ENCODE measurements around the gene ARHGAP32.

ARHGAP32 gene

DNA sequence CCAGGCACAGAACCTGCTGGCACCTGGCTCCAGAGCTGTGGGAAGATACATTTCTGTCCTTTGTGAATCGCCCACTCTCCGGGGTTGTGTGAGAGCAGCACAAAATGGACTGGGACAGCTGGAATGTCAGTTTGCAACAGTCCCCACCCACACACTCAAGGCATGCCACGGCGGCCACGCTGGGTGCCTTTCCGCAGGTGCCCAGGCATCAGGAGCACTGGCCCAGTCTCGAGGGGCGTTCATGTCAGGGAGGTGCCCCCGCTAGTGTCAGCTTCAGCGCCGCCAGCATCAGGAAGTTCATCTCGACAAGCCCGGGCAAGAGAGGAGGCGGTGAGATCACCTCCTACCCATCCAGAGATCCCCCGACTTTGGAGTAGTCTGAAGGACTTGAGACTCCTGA, 251.5 kb downstream of the ARHGAP32 start:
- H3K4me3 ChIP-seq (ENCODE audit: low read depth, low read length): no peak overlapping the region
- TF ChIP-seq, protein P1, sequence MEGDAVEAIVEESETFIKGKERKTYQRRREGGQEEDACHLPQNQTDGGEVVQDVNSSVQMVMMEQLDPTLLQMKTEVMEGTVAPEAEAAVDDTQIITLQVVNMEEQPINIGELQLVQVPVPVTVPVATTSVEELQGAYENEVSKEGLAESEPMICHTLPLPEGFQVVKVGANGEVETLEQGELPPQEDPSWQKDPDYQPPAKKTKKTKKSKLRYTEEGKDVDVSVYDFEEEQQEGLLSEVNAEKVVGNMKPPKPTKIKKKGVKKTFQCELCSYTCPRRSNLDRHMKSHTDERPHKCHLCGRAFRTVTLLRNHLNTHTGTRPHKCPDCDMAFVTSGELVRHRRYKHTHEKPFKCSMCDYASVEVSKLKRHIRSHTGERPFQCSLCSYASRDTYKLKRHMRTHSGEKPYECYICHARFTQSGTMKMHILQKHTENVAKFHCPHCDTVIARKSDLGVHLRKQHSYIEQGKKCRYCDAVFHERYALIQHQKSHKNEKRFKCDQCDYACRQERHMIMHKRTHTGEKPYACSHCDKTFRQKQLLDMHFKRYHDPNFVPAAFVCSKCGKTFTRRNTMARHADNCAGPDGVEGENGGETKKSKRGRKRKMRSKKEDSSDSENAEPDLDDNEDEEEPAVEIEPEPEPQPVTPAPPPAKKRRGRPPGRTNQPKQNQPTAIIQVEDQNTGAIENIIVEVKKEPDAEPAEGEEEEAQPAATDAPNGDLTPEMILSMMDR (IDR thresholded peaks at IDR 0.05; ENCODE audit: insufficient read depth, low read depth, low read length, missing control alignments): no peak
- DNase-seq (ENCODE audit: low read depth): no peak

DNA sequence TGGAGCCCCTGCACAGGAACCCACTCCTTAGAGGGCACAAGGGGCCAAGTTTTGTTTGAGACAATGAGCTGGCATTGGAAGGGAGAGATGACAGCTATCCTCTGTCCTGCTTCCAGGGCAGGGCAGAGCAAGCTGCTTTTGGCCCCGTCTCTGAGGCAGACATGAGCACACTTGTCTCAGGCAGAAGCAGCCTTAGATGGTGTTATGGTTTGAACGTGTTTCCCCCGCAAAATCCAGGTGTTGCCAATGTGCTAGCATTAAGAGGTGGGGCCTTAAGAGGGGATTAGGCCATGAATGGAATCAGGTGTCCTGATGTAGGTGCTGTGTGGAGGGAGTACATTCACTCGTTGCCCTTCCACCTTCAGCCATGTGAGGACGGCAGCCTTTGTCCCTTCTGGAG, 252.0 kb downstream of the ARHGAP32 start:
- TF ChIP-seq, protein P1 (IDR thresholded peaks at IDR 0.05; ENCODE audit: insufficient read depth, low read depth, low read length, missing control alignments): no peak
- no peak for DNase-seq (ENCODE audit: low read depth)
- no peak overlapping the region for H3K4me3 ChIP-seq (ENCODE audit: low read depth, low read length)

DNA sequence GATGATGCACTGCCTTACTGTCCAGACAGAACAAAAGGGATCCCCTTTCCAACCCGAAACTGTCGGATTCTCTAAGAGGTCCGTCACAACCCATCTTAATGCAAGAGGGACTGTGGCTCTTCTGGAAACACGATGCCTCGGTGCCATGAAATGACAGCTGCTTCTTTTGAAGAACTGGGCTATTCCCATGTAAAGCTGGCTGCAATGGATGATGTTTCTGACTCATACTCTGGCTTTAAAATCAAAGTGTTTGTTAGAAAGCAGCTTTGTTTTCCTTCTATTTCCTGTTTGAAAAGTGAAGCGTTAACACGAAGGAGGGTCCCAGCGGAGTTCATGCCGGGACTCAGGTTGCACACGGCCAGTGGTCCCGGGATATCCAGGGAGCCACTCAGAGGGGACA, 252.5 kb downstream of the ARHGAP32 start:
- no peak for DNase-seq (ENCODE audit: low read depth)
- TF ChIP-seq, protein P1 (IDR thresholded peaks at IDR 0.05; ENCODE audit: insufficient read depth, low read depth, low read length, missing control alignments): no peak
- no peak overlapping the region for H3K4me3 ChIP-seq (ENCODE audit: low read depth, low read length)

DNA sequence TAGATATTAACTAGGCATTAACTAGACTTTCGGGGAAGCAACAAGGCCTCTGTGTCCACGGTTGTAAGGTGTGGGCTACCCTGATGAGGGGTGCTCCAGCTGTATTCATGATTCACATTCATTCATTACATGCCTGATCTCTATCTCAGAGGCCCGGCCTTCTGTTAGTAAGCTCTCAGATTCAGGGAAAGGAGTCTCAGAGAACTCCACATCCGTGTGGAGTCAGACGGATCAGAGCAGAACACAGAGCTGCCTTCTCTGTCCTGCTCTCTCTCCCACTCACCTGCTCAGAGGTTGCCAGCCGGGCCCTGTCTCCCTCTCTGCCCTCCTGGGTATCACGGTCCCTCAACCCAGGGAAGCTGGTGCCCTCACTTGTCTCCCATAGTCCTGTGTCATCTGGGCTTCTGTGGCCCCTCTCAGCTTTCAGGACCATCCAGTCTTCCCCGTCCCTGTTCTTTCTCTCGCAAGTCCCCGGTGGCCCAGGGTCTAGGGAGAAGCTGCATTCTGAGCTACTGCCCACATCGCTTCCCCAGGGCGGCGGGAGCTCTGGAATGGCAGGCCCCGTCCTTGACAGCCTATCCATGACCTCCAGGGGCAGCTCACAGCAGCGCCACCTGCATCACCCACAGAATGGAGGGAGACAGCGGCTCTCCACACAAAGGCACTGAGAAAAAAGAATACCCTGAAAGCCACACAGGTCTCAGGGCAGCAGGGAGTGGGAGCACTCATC, 253.8 kb downstream of the ARHGAP32 start:
- TF ChIP-seq, protein P1 (IDR thresholded peaks at IDR 0.05; ENCODE audit: insufficient read depth, low read depth, low read length, missing control alignments): no peak
- no peak overlapping the region for H3K4me3 ChIP-seq (ENCODE audit: low read depth, low read length)
- no peak for DNase-seq (ENCODE audit: low read depth)

DNA sequence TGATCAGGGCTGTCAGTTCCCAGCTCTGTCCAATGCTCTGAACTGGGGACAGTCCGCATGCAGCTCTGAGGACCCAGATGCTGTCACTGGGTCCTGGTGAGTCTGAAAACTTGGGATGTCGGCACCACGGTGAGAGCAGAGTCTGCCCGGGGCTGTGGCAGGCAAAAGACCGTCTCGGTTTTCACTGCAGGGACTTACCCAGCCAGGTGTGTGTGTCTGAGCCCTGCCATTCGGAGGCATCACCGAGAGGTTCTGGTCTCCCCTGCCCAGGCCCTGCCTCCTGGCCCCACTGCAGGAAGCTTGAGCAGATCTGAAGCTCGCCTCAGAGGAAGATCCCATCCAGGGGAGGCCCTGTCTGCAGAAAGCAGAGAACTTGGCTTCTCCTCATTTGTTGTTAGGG, 254.6 kb downstream of the ARHGAP32 start:
- TF ChIP-seq, protein P1 (IDR thresholded peaks at IDR 0.05; ENCODE audit: insufficient read depth, low read depth, low read length, missing control alignments): no peak
- DNase-seq (ENCODE audit: low read depth): no peak
- no peak overlapping the region for H3K4me3 ChIP-seq (ENCODE audit: low read depth, low read length)

DNA sequence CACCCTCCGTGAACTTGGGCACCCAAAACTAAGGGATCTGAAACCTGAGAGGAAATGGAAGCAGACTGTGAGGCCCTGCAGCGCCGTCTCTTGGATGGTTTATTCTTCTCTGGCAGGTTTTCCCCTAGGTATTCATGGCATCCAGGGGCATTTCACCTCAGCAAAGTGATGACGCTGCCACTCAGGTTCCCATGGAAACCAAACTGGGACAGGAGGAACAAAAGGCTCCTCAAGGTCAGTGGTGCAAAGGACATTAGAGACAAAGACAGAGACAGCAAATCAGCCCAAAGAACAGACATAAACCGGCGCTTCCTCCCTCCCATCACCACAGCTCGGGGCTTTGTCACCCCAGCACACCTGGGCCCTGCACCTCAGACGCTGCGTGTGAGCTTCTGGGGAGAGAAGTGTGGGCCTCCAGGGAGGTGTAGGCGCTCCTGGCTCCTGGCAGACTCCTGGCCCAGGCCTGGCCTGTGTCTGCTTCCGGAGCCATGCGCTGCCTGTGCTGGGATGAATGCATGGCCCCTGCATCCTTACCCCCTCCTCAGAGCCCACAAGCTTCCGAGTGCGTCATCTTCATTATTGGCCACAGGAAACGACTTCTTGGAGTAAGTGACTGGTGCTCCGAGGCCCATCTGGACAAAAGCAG, 255.4 kb downstream of the ARHGAP32 start:
- no peak for DNase-seq (ENCODE audit: low read depth)
- H3K4me3 ChIP-seq (ENCODE audit: low read depth, low read length): no peak overlapping the region
- TF ChIP-seq, protein P1 (IDR thresholded peaks at IDR 0.05; ENCODE audit: insufficient read depth, low read depth, low read length, missing control alignments): no peak

Measured in GM12865 (cell line).